GM12873 (cell line): ENCODE data around the gene WNT10A.

ENCODE experiments used
- TF ChIP-seq, protein P1 (sequence below): IDR thresholded peaks from 2 replicates; pipeline ENCODE4 v1.5.1; 2012; ENCODE audit warnings: low read depth, mild to moderate bottlenecking, moderate library complexity, low read length, control low read depth; ENCODE audit not compliant: insufficient read depth; ENCODE audit errors: missing control alignments

Gene WNT10A

GRCh38 chr2:218878926-218879761, 1.5 kb upstream of the WNT10A start:
- TF ChIP-seq, protein P1, sequence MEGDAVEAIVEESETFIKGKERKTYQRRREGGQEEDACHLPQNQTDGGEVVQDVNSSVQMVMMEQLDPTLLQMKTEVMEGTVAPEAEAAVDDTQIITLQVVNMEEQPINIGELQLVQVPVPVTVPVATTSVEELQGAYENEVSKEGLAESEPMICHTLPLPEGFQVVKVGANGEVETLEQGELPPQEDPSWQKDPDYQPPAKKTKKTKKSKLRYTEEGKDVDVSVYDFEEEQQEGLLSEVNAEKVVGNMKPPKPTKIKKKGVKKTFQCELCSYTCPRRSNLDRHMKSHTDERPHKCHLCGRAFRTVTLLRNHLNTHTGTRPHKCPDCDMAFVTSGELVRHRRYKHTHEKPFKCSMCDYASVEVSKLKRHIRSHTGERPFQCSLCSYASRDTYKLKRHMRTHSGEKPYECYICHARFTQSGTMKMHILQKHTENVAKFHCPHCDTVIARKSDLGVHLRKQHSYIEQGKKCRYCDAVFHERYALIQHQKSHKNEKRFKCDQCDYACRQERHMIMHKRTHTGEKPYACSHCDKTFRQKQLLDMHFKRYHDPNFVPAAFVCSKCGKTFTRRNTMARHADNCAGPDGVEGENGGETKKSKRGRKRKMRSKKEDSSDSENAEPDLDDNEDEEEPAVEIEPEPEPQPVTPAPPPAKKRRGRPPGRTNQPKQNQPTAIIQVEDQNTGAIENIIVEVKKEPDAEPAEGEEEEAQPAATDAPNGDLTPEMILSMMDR = no peak

GRCh38 chr2:218879776-218880101, 913 bp upstream of the WNT10A start:
- TF ChIP-seq, protein P1 = no peak

GRCh38 chr2:218880859-218881594, 375 bp downstream of the WNT10A start:
- TF ChIP-seq, protein P1 = no peak

- TF ChIP-seq, protein P1 = no peak
These were observed 1.2 kb downstream of the WNT10A start for GRCh38 chr2:218881744-218882460.

DNA sequence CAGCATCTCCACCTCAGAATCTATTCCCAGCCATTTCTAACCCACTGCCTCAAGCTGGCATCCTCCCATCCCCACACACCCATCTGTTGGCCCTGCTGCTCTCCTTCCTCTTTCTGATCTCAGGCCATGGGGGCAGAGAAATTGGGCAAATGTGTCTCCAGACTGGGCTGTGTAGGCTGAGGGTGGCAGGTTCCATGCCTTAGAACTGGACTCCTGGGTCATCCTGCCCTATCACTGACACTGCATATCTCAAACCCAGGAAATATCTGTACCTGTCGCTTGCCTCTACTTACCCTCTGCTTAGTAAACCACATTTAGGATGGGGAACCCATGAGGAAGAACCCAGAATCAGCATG, 1.8 kb downstream of the WNT10A start:
- TF ChIP-seq, protein P1 = no peak

GRCh38 chr2:218882866-218883366, 2.3 kb downstream of the WNT10A start:
- TF ChIP-seq, protein P1 = no peak
